HEK293 (cell line): ENCODE data around the gene SOX9.

Source experiments
- KLF10 ChIP-seq: fragments of 450-650 bp; IDR thresholded peaks from 2 replicates; pipeline ENCODE4 v1.5.1; 2018; ENCODE audit warnings: missing biosample characterization, mild to moderate bottlenecking, missing genetic modification characterization
- PRDM1 ChIP-seq: fragments of 450-650 bp; formaldehyde crosslinking; IDR thresholded peaks from 2 replicates; pipeline ENCODE4; 2016; ENCODE audit warnings: missing biosample characterization, missing genetic modification characterization
- TRIM28 ChIP-seq: IDR thresholded peaks from 2 replicates; pipeline ENCODE4 v1.6.1; 2011; ENCODE audit warnings: low read length, control low read depth, borderline replicate concordance
- YY2 ChIP-seq: fragments of 450-650 bp; formaldehyde crosslinking; IDR thresholded peaks from 2 replicates; pipeline ENCODE4 v1.5.1; 2016; ENCODE audit warnings: missing biosample characterization, missing genetic modification characterization
- ZNF138 ChIP-seq: fragments of 450-650 bp; formaldehyde crosslinking; IDR thresholded peaks from 2 replicates; pipeline ENCODE4 v1.5.1; 2016; ENCODE audit warnings: missing biosample characterization, missing genetic modification characterization, borderline replicate concordance
- ZNF175 ChIP-seq: fragments of 450-650 bp; formaldehyde crosslinking; IDR thresholded peaks from 2 replicates; pipeline ENCODE4 v1.5.1; 2016; ENCODE audit warnings: missing biosample characterization, missing genetic modification characterization
- ZNF274 ChIP-seq, 2 experiments: fragments of 200-500 bp in 1 of 2; fragments of 450-650 bp in 1 of 2; sonication (Bioruptor generic) in 1 of 2; formaldehyde crosslinking in 1 of 2; IDR thresholded peaks; 2 replicates each; pipeline versions ENCODE4 v1.5.1 to v1.6.1; 2014 to 2016; ENCODE audit warnings: borderline replicate concordance in 1 of 2, inconsistent platforms in 1 of 2, low read length in 1 of 2, missing biosample characterization in 1 of 2, missing genetic modification characterization in 1 of 2
- ZNF292 ChIP-seq: fragments of 450-650 bp; formaldehyde crosslinking; IDR thresholded peaks from 2 replicates; pipeline ENCODE4 v1.5.1; 2016; ENCODE audit warnings: low read depth, missing biosample characterization, missing genetic modification characterization, borderline replicate concordance
- ZNF510 ChIP-seq: fragments of 450-650 bp; formaldehyde crosslinking; IDR thresholded peaks from 2 replicates; pipeline ENCODE4 v1.5.1; 2018; ENCODE audit warnings: mild to moderate bottlenecking, missing genetic modification characterization, missing biosample characterization; ENCODE audit not compliant: insufficient replicate concordance
- ZNF785 ChIP-seq: fragments of 450-650 bp; formaldehyde crosslinking; IDR thresholded peaks from 2 replicates; pipeline ENCODE4 v1.5.1; 2016; ENCODE audit warnings: missing biosample characterization, missing genetic modification characterization
- TF ChIP-seq, protein P1 (sequence below): fragments of 450-650 bp; formaldehyde crosslinking; IDR thresholded peaks from 2 replicates; pipeline ENCODE4 v1.5.1; 2016; ENCODE audit warnings: missing biosample characterization, missing genetic modification characterization
- TF ChIP-seq, protein P2 (sequence below): fragments of 450-650 bp; formaldehyde crosslinking; IDR thresholded peaks from 2 replicates; pipeline ENCODE4 v1.5.1; 2016; ENCODE audit warnings: missing biosample characterization, missing genetic modification characterization
- TF ChIP-seq, protein P3 (sequence below): fragments of 450-650 bp; formaldehyde crosslinking; IDR thresholded peaks from 2 replicates; pipeline ENCODE4 v1.5.1; 2016; ENCODE audit warnings: missing biosample characterization, missing genetic modification characterization
- TF ChIP-seq, protein P4 (sequence below): fragments of 450-650 bp; formaldehyde crosslinking; conservative IDR thresholded peaks from 2 replicates; pipeline ENCODE4 v1.5.1; 2016; ENCODE audit warnings: low read depth, missing biosample characterization, missing genetic modification characterization

DNA sequence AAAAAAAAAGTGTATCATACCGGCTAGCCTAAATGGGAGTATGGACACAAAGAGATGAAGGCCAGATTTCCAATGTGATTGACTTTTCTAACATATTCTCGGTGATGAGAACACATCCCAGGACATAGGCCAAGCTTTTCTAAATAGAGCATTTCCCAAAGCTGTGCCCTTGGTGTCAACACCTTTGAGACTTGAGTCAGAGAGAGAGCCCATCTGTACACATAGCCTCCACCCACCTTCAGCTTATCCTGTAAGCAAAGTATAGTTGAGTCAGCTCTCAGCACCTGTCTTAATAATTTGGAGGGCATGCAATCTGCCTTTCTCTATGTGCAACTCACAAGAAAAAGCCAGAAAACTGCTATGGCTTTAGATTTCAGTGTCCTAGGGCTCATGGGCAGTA lies 42.7 kb downstream of the SOX9 start:
- TF ChIP-seq KLF10 (tag by site-specific recombination) = no peak
- TF ChIP-seq ZNF785 (tag by site-specific recombination) = no peak
- TF ChIP-seq ZNF274 (IDR thresholded peaks at IDR 0.05; ENCODE audit: low read length) = no peak
- no peak for TF ChIP-seq ZNF274 (tag by site-specific recombination; IDR thresholded peaks at IDR 0.05; ENCODE audit: borderline replicate concordance)
- TF ChIP-seq, protein P1, sequence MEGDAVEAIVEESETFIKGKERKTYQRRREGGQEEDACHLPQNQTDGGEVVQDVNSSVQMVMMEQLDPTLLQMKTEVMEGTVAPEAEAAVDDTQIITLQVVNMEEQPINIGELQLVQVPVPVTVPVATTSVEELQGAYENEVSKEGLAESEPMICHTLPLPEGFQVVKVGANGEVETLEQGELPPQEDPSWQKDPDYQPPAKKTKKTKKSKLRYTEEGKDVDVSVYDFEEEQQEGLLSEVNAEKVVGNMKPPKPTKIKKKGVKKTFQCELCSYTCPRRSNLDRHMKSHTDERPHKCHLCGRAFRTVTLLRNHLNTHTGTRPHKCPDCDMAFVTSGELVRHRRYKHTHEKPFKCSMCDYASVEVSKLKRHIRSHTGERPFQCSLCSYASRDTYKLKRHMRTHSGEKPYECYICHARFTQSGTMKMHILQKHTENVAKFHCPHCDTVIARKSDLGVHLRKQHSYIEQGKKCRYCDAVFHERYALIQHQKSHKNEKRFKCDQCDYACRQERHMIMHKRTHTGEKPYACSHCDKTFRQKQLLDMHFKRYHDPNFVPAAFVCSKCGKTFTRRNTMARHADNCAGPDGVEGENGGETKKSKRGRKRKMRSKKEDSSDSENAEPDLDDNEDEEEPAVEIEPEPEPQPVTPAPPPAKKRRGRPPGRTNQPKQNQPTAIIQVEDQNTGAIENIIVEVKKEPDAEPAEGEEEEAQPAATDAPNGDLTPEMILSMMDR (tag by site-specific recombination) = no peak
- no peak for TF ChIP-seq ZNF138 (tag by site-specific recombination)
- TF ChIP-seq YY2 (tag by site-specific recombination) = no peak
- TF ChIP-seq ZNF510 (tag by site-specific recombination) = no peak
- no peak for TF ChIP-seq ZNF175 (tag by site-specific recombination)
- no peak for TF ChIP-seq ZNF292
- TF ChIP-seq TRIM28 = no peak
- TF ChIP-seq, protein P2, sequence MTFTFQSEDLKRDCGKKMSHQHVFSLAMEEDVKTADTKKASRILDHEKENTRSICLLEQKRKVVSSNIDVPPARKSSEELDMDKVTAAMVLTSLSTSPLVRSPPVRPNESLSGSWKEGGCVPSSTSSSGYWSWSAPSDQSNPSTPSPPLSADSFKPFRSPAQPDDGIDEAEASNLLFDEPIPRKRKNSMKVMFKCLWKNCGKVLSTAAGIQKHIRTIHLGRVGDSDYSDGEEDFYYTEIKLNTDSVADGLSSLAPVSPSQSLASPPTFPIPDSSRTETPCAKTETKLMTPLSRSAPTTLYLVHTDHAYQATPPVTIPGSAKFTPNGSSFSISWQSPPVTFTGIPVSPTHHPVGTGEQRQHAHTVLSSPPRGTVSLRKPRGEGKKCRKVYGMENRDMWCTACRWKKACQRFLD (tag by site-specific recombination) = no peak
- TF ChIP-seq, protein P3, sequence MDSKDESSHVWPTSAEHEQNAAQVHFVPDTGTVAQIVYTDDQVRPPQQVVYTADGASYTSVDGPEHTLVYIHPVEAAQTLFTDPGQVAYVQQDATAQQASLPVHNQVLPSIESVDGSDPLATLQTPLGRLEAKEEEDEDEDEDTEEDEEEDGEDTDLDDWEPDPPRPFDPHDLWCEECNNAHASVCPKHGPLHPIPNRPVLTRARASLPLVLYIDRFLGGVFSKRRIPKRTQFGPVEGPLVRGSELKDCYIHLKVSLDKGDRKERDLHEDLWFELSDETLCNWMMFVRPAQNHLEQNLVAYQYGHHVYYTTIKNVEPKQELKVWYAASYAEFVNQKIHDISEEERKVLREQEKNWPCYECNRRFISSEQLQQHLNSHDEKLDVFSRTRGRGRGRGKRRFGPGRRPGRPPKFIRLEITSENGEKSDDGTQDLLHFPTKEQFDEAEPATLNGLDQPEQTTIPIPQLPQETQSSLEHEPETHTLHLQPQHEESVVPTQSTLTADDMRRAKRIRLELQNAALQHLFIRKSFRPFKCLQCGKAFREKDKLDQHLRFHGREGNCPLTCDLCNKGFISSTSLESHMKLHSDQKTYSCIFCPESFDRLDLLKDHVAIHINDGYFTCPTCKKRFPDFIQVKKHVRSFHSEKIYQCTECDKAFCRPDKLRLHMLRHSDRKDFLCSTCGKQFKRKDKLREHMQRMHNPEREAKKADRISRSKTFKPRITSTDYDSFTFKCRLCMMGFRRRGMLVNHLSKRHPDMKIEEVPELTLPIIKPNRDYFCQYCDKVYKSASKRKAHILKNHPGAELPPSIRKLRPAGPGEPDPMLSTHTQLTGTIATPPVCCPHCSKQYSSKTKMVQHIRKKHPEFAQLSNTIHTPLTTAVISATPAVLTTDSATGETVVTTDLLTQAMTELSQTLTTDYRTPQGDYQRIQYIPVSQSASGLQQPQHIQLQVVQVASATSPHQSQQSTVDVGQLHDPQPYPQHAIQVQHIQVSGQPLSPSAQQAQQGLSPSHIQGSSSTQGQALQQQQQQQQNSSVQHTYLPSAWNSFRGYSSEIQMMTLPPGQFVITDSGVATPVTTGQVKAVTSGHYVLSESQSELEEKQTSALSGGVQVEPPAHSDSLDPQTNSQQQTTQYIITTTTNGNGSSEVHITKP (tag by site-specific recombination) = no peak
- TF ChIP-seq, protein P4, sequence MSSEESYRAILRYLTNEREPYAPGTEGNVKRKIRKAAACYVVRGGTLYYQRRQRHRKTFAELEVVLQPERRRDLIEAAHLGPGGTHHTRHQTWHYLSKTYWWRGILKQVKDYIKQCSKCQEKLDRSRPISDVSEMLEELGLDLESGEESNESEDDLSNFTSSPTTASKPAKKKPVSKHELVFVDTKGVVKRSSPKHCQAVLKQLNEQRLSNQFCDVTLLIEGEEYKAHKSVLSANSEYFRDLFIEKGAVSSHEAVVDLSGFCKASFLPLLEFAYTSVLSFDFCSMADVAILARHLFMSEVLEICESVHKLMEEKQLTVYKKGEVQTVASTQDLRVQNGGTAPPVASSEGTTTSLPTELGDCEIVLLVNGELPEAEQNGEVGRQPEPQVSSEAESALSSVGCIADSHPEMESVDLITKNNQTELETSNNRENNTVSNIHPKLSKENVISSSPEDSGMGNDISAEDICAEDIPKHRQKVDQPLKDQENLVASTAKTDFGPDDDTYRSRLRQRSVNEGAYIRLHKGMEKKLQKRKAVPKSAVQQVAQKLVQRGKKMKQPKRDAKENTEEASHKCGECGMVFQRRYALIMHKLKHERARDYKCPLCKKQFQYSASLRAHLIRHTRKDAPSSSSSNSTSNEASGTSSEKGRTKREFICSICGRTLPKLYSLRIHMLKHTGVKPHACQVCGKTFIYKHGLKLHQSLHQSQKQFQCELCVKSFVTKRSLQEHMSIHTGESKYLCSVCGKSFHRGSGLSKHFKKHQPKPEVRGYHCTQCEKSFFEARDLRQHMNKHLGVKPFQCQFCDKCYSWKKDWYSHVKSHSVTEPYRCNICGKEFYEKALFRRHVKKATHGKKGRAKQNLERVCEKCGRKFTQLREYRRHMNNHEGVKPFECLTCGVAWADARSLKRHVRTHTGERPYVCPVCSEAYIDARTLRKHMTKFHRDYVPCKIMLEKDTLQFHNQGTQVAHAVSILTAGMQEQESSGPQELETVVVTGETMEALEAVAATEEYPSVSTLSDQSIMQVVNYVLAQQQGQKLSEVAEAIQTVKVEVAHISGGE (tag by site-specific recombination) = no peak
- TF ChIP-seq PRDM1 (tag by site-specific recombination) = no peak
